Immature natural killer cell (primary cell): ENCODE data around the gene EGFL8. TPM values are rescaled to one million over a fixed set of nuclear protein-coding genes. Genes with fewer than 3 reads are reported as not detected.

ENCODE experiments used
- DNase-seq, 3 donors: peaks; one replicate each; pipeline ENCODE4 v3.0.0; 2022; ENCODE audit warnings: mixed read lengths in 1 of 3
- H3K27ac Mint-ChIP-seq, 6 donors: one replicate each; pipeline ENCODE4 v1.8.0; 2020; ENCODE audit warnings: mixed read lengths in 6 of 6, mild to moderate bottlenecking in 5 of 6, inconsistent platforms in 4 of 6, moderate library complexity in 3 of 6
- H3K27me3 Mint-ChIP-seq, 3 donors: one replicate each; pipeline ENCODE4 v1.8.0; 2020 to 2021; ENCODE audit warnings: low read depth in 3 of 3, mild to moderate bottlenecking in 3 of 3, mixed read lengths in 3 of 3, moderate library complexity in 3 of 3, inconsistent platforms in 1 of 3
- H3K36me3 Mint-ChIP-seq, 3 donors: one replicate each; pipeline ENCODE4 v1.8.0; 2020; ENCODE audit warnings: mixed read lengths in 3 of 3, inconsistent platforms in 2 of 3, mild to moderate bottlenecking in 2 of 3
- H3K4me1 Mint-ChIP-seq, 2 donors: one replicate each; pipeline ENCODE4 v1.8.0; 2020; ENCODE audit warnings: inconsistent platforms in 2 of 2, mild to moderate bottlenecking in 2 of 2, mixed read lengths in 2 of 2, moderate library complexity in 1 of 2
- H3K4me3 Mint-ChIP-seq, 5 donors: one replicate each; pipeline ENCODE4 v1.8.0; 2020; ENCODE audit warnings: mild to moderate bottlenecking in 5 of 5, mixed read lengths in 5 of 5, inconsistent platforms in 3 of 5, moderate library complexity in 3 of 5
- H3K9me3 Mint-ChIP-seq, 6 donors: one replicate each; pipeline ENCODE4 v1.8.0; 2020; ENCODE audit warnings: mild to moderate bottlenecking in 6 of 6, mixed read lengths in 6 of 6, inconsistent platforms in 4 of 6, moderate library complexity in 3 of 6
- polyA plus RNA-seq, 3 donors: library from polyadenylated mRNA; unstranded; fragments of 300-500 nt; fragmentation: Illumina TruSeq; gene quantifications; one replicate each; pipeline ENCODE4 v1.2.3, GENCODE V29; 2021

The EGFL8 gene
- polyA plus RNA-seq, 3 donors from 2014 or later, result not detected

DNA sequence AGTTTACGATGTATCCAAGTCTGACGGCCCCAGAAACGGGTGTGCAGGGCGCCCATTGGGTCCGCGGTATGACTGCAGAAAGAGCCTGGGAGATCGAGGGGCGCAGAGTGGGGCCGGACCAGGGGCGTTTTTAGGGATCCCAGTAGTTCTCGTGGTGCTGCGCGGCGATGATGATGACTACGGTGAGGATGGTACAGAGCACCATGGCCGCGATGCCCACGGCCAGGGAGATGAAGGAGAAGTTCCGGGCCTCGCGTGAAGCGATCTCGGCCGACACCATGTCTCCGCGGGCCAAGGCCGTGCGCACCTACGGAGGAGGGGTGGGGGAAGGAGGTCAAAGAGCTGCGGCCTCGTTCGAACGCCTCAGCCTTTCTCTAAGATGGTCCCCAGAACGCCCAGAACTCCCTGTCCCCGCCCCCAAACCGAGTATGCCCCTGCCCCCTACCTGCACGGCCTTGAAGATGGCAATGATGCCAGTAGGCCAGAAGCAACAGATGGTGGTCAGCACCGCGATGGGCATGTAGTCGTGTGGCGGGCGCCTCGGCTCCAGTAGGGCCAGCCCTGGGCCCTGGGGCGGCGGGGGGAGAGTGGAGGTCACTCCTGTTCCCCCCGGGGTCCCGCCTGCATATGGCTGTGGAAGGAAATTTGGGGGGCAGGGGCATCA lies 15.2 kb upstream of the EGFL8 start:
- peaks cover 0 to 6% (median 2%) of the 10 kb centered on the region in 6 donors for H3K9me3 Mint-ChIP-seq
- H3K36me3 Mint-ChIP-seq, result peaks cover 0 to 7% (median 0%) of the 10 kb centered on the region in 3 donors
- peak overlapping the region; percentile 89 to 97 (median 92) for H3K4me3 Mint-ChIP-seq
- no peak for DNase-seq
- H3K27me3 Mint-ChIP-seq, result peaks cover 17 to 24% (median 17%) of the 10 kb centered on the region in 3 donors
- peaks cover 44 to 64% of the 10 kb centered on the region in 2 donors for H3K4me1 Mint-ChIP-seq
- H3K27ac Mint-ChIP-seq, result peak overlapping the region; percentile 65 to 92 (median 81)

DNA sequence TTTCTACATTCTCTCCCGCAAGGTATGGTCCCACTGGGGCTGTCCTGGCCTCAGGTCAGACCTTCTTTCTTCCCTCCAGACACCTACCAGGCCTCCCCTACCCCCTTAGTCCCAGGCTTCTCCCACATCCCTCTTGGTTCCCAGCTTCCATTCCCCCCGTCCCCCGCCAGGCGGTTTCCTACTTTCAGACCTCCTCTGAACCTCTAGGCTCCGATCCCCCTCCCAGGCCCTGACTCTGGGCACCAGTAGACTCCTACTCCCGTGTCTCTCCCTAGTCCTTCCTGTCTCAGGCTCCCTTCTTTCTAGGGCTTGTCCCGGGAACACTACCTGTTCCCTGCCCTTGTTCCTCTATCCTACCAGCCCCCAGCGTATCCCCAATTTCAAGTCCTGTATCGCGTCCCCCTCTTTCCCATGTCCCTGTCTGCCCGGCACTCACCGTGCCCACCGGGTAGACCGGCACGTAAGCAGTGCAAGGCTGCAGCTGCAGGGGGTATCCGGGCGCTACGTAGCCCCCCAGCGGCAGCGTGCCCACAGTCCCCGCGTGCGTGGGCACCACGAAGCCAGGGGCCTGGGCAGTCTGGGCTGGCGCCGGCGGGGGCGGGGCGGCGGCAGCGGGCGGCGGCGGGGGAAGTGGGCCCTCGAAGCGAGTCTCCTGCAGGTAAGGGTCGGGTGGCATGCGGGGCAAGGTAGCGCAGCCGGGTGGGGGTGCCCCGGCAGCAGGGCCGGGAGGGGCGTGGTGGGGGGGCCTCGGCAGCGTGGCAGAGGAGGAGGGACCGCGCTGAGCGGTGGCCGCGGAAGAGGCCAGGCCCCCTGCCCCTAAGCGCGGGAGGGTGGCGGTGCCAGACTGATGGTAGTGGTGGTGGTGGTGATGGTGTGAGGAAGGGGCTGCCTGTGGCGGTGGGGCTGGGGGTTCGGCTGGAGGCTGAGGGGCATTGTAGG lies 14.2 kb upstream of the EGFL8 start:
- peaks cover 0 to 7% (median 0%) of the 10 kb centered on the region in 3 donors for H3K36me3 Mint-ChIP-seq
- H3K9me3 Mint-ChIP-seq, result peaks cover 0 to 6% (median 2%) of the 10 kb centered on the region in 6 donors
- no peak for DNase-seq
- H3K27ac Mint-ChIP-seq, result peak overlapping the region in 2 of 6 donors; percentile 1 to 12
- peaks cover 18 to 23% (median 19%) of the 10 kb centered on the region in 3 donors for H3K27me3 Mint-ChIP-seq
- H3K4me3 Mint-ChIP-seq, result peak overlapping the region; percentile 17 to 57 (median 30)
- H3K4me1 Mint-ChIP-seq, result peaks cover 53 to 74% of the 10 kb centered on the region in 2 donors

DNA sequence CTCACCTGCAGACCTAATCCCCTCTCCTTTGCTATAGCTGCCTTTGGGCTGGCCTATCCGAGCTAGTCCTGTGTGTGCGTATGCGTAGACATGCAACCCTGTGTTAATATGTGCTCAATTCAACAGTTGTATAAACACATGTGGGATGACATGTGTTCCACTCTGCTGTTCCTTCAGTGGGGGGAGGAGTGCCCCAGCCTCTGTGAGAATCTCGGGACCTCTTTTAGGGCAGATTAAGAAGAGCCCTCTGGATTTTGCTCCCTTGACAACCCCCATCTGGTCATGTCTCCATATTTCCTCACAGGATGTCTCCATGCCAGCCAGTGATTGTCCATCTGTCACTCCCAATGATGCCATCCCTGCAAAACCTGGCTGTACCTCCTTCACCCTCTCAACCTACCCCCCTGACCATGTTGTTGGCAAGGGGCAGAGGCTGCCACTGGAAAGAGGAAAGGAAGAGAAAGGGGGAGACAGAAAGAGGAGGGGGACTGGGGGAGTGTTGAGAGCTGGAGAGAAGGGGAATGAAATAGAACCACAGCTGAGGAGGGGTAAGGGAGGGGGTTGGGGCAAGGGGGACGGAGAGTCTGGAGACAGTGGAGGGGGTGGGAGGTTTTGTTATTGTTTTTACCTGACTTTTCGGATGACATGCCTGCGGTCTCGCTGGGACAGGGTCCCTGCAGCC lies 13.1 kb upstream of the EGFL8 start:
- H3K27ac Mint-ChIP-seq, result peak overlapping the region in 3 of 6 donors; percentile 1 to 67 (median 8)
- peaks cover 58 to 73% of the 10 kb centered on the region in 2 donors for H3K4me1 Mint-ChIP-seq
- DNase-seq, result no peak
- H3K9me3 Mint-ChIP-seq, result peaks cover 0 to 6% (median 2%) of the 10 kb centered on the region in 6 donors
- peaks cover 16 to 19% (median 18%) of the 10 kb centered on the region in 3 donors for H3K27me3 Mint-ChIP-seq
- H3K4me3 Mint-ChIP-seq, result peak overlapping the region in 2 of 5 donors; percentile 21 to 60
- H3K36me3 Mint-ChIP-seq, result peaks cover 0 to 4% (median 0%) of the 10 kb centered on the region in 3 donors

DNA sequence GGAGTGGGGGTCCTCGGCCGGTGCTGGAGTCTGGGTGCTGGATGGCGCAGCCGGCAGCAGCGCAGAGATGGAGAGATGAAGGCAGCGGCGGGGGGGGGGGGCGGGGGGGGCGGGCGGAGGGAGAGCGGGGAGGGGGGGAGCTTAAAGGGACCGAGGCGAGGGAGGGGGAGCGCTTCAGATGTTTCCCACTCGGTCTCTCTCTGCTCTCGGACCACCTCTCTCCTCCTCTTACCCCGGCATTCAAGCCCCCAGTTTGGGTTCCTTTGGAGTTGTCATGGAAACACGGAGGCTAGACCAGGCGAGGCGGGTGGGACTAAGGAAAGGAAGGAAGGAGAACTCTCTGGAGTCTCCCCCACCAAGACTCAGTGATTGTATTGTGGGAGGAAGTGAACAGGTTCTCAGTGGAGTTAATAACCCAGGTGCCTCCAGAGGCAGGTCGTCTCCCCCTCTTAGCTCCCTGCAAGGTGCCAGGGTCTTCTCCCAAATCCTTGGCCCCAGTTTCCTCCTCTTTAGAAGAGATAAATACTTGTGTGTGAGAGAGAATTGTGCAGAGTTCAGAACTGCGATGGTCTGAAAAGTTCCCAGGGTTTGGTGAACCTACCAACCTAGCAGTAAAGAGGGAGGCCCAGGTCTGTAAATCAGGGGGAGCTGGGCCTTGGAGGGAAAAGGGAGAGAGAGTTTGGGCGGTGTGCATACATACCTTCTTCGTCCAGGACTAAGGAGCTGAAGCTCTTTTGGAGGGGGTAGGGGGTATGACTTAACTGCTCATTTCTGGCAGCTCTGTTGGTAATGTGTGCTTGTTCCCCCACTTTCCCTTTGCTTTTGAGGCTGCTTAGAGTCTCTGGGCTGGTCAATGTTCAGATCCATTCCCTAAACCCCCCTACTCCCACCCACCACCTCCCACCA lies 12.3 kb upstream of the EGFL8 start, which contains the start of gene PRRT1:
TSS of gene PRRT1 (minus strand) at position 77 of the 906 bp plus-strand sequence. CDS start 112 bp downstream, outside the sequence.
- Mint-ChIP-seq H3K4me3 (peak within 1 kb of the TSS; percentile 17 to 99 (median 71)), H3K9me3 (peaks cover 0 to 6% (median 2%) of the 10 kb centered on the region in 6 donors), H3K27me3 (peaks cover 9 to 18% (median 17%) of the 10 kb centered on the region in 3 donors), H3K4me1 (peaks cover 52 to 66% of the 10 kb centered on the region in 2 donors), H3K27ac (peak within 1 kb of the TSS in 5 of 6 donors; percentile 90 to 95 (median 94)), H3K36me3 (no peaks in the 10 kb centered on the region)
- DNase-seq, result no peak

DNA sequence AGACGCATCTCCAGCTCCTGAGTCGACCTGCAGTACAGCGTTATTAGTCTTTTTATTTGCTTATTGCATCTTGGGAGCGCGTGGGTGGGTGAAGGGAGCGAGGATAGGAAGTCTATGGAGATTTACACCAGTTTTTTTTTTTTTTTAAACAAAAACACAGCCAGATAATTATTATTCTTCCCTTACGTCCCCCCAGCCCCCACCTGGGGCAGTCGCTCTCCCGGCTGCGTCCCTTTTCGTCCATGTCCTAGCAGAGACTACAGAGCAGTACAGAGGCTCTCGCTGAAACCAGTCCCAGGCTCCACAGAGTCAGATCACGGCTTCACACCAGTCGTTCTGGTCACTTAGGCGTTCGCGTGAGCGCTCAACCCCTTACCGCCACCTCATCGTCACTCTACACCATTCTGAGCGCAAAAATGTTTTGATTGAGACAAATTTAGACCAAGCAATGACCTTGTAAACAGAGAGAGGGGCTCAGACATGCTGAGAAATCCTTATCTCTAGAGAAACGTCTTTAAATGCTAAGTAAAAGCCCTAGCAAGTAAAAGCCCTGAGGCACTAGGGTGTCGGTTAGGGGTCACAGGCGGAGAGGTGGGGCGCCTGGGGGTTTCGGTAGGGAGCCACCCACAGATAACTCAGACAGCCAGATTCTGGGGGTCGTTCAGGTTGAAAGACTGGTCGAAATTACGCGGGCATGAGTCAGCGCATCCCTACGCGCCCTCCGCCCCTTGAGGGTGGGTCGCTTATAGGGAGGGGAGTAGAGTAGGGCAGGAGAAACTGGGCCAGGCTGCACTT lies 11.4 kb upstream of the EGFL8 start:
- Mint-ChIP-seq H3K4me3 (peak overlapping the region; percentile 66 to 99 (median 71)), H3K27me3 (peaks cover 9 to 16% (median 15%) of the 10 kb centered on the region in 3 donors), H3K36me3 (peaks cover 4 to 7% (median 7%) of the 10 kb centered on the region in 3 donors), H3K9me3 (peaks cover 0 to 2% (median under 1%) of the 10 kb centered on the region in 6 donors), H3K4me1 (peaks cover 43 to 58% of the 10 kb centered on the region in 2 donors), H3K27ac (peak overlapping the region in 5 of 6 donors; percentile 90 to 95 (median 94))
- no peak for DNase-seq

DNA sequence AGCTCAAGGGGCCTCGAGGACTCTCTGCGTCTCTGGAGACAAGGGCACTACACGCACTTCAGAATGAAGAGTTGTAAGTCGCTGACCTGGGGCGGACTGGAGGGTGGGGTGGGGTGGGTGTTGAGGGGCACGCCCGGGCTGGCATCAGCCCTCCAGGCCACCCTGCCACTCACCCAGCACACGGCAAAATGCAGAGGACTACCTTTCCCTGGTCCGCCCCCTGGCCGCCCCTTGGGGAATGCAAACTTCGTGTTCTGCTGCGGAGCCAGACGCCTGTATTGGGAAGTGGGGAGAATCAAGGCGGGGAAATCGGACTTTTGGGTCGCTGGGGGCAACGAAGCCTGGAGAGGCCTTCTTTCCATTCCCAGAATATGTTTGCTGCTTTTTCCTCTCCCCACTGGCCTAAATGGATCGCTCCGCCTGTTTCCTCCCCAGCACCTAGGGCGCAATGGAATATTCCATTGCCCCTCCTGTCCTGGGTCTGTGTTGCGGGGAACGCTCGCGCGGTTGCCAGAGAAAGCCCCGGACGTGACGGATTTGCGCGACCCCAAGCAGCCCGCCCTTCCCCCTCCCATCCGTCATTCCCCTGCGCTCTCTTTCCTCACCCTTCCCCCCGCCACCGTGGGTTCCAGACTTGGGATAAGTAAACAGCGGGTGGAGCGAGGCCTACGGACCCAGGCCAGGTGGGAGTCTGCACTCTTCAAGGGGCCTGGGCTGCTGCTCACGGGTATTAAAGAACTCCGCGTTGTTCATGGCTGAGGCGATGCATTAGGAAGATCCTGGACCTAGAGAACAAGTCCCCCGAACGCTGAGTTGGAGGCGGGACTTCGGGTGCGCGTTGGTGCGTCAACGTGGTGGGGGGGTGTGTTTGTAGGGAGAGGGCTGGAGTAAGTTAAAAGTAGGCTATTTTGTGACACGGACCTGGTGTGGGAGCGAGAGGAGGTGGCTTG lies 10.6 kb upstream of the EGFL8 start, which contains the start of gene PPT2:
TSS of gene PPT2 (plus strand) at position 578 of the 950 bp plus-strand sequence. CDS start 454 bp downstream, outside the sequence.
- peaks cover 34 to 49% of the 10 kb centered on the region in 2 donors for H3K4me1 Mint-ChIP-seq
- no peaks in the 10 kb centered on the region for H3K9me3 Mint-ChIP-seq
- peak; percentile 83 to 85 (median 84) for DNase-seq
- H3K27ac Mint-ChIP-seq, result peak within 1 kb of the TSS; percentile 89 to 99 (median 94)
- H3K27me3 Mint-ChIP-seq, result peaks cover 9 to 16% (median 11%) of the 10 kb centered on the region in 3 donors
- peak within 1 kb of the TSS; percentile 95 to 100 (median 99) for H3K4me3 Mint-ChIP-seq
- peaks cover 7 to 15% (median 8%) of the 10 kb centered on the region in 3 donors for H3K36me3 Mint-ChIP-seq

DNA sequence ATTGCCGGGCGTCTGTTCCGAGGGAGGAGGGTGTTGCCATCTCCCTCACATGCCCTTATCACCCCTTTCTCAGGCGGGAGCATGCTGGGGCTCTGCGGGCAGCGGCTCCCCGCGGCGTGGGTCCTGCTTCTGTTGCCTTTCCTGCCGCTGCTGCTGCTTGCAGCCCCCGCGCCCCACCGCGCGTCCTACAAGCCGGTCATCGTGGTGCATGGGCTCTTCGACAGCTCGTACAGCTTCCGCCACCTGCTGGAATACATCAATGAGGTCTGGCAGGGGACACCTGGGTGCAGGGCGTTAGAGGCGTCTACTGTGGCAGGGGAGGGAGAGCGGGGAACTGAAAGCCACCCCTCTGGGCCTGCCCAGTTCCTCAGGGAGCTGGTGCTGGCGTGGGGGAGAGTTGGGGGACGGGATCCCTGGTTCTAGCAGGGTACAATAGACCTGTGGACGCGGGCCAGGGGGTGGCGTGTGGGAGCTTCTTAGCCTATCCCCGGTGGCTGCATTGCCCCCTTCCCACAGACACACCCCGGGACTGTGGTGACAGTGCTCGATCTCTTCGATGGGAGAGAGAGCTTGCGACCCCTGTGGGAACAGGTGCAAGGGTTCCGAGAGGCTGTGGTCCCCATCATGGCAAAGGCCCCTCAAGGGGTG lies 9.8 kb upstream of the EGFL8 start:
- Mint-ChIP-seq H3K9me3 (no peaks in the 10 kb centered on the region), H3K4me1 (peaks cover 30 to 45% of the 10 kb centered on the region in 2 donors), H3K36me3 (peaks cover 7 to 15% (median 8%) of the 10 kb centered on the region in 3 donors)

DNA sequence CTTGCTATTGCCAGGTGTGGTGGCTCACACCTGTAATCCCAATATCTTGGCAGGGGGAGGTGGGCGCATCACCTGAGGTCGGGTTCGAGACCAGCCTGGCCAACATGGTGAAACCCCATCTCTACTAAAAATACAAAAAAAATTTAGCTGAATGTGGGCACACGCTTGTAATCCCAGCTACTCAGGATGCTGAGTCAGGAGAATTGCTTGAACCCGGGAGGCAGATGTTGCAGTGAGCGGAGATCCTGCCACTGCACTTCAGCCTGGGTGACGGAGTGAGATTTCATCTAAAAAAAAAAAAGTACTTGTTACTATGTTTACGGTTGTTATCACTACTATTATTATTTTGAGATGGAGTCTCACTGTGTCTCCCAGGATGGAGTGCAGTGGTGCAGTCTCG lies 7.5 kb upstream of the EGFL8 start:
- Mint-ChIP-seq H3K27ac (no peak overlapping the region), H3K9me3 (no peaks in the 10 kb centered on the region), H3K27me3 (peaks cover 6 to 13% (median 10%) of the 10 kb centered on the region in 3 donors), H3K4me3 (no peak overlapping the region), H3K4me1 (peaks cover 30 to 39% of the 10 kb centered on the region in 2 donors), H3K36me3 (peaks cover 7 to 15% (median 8%) of the 10 kb centered on the region in 3 donors)
- no peak for DNase-seq

More for the DNA sequence above, 9.8 kb upstream of the EGFL8 start:
- peak overlapping the region; percentile 89 to 99 (median 94) for H3K27ac Mint-ChIP-seq
- peak; percentile 72 to 73 (median 72) for DNase-seq
- H3K27me3 Mint-ChIP-seq, result peaks cover 9 to 16% (median 10%) of the 10 kb centered on the region in 3 donors
- peak overlapping the region; percentile 95 to 100 (median 99) for H3K4me3 Mint-ChIP-seq

DNA sequence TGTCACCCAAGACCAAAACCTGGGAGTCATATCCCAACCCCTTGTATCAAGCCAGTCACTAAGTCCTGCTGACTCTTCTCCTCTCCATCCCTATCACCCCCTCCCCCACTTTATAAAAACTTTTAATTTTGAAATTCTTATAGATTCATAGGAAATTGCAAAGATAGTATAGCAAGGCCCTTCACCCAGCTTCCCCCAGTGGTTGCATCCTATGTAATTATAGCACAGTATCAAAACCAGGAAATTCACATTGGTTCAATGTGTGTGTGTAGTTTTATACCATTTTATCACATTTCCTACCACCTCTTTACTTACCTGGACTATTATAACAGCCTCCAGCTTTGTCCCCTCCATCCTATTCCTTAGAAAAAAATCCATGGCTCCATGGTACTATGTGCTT lies 6.3 kb upstream of the EGFL8 start:
- Mint-ChIP-seq H3K27ac (peak overlapping the region in 1 of 6 donors; percentile 44), H3K4me3 (no peak overlapping the region), H3K9me3 (no peaks in the 10 kb centered on the region), H3K27me3 (peaks cover 5 to 9% (median 8%) of the 10 kb centered on the region in 3 donors), H3K4me1 (peaks cover 26 to 28% of the 10 kb centered on the region in 2 donors), H3K36me3 (peaks cover 7 to 18% (median 8%) of the 10 kb centered on the region in 3 donors)
- DNase-seq, result no peak

DNA sequence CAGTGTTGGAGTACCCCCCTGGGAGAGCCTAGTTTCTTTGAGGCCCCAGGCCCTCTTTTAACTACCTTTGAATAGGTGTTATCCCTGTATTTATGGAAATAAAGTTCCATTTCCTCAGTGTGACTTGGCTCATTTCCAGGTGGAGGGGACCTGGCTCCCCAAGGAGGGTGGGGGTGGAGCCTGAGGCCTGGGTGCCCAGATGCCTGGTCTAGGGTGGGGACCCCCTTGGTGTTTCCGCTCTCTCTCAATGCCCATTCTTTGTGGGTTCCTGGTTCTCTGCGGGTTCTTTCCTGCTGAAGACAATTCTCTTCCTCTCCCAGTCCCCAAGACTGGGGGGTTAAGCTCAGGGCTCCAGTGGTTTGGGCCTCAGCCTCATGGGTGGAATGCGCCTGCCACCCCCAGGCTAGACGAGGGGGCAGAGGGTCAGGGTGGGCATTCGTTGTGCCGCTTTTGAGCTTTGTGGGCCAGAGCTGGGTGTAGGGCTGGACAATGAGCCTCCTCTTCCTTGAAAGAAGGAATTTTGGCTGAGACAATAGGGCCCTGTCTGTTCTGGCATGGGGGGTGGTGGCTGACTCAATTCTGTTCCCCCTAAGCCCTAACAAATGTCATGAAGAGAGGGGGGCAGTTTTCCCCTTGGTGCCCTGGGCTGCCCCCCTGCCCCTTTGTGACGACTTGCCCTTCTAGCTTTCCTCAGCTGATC lies 686 bp upstream of the EGFL8 start:
- H3K27ac Mint-ChIP-seq, result no peak overlapping the region

More for the DNA sequence above, 686 bp upstream of the EGFL8 start:
- H3K9me3 Mint-ChIP-seq, result no peaks in the 10 kb centered on the region
- peaks cover 7 to 19% (median 7%) of the 10 kb centered on the region in 3 donors for H3K36me3 Mint-ChIP-seq
- no peak overlapping the region for H3K4me3 Mint-ChIP-seq
- no peak for DNase-seq
- H3K4me1 Mint-ChIP-seq, result no peaks in the 10 kb centered on the region
- H3K27me3 Mint-ChIP-seq, result peaks cover 0 to 2% (median 0%) of the 10 kb centered on the region in 3 donors
